Stimulated activated effector memory CD8-positive, alpha-beta T cell treated with anti-CD3 and anti-CD28 coated beads, Interleukin-12 subunit alpha, Interleukin-12 subunit beta, amount 100 ng/mL, for 72 hours (primary cell): Measurements from ENCODE around the gene TNFSF8.

Experiments
- ATAC-seq: fragments of 150-1000 bp; cut with Tn5 transposase; 2 replicates; pipeline ENCODE4 v1.10.0; 2021
- DNase-seq, 2 donors: peaks; one replicate each; pipeline ENCODE4 v3.0.0; 2021 to 2022; ENCODE audit warnings: low spot score in 2 of 2
- H3K27ac Mint-ChIP-seq: one replicate; pipeline ENCODE4 v1.8.0; 2022; ENCODE audit warnings: mild to moderate bottlenecking, mixed read lengths
- H3K36me3 Mint-ChIP-seq: one replicate; pipeline ENCODE4 v1.8.0; 2022; ENCODE audit warnings: mild to moderate bottlenecking, mixed read lengths
- H3K4me1 Mint-ChIP-seq: one replicate; pipeline ENCODE4 v1.8.0; 2022; ENCODE audit warnings: mixed read lengths
- H3K4me3 Mint-ChIP-seq: one replicate; pipeline ENCODE4 v1.8.0; 2022; ENCODE audit warnings: mild to moderate bottlenecking, mixed read lengths
- H3K9me3 Mint-ChIP-seq: one replicate; pipeline ENCODE4 v1.8.0; 2022; ENCODE audit warnings: mixed read lengths

TNFSF8 gene

GRCh38 chr9:114883709-114884108, 46.7 kb downstream of the TNFSF8 start:
- Mint-ChIP-seq H3K36me3 (no peaks in the 10 kb centered on the region), H3K9me3 (no peaks in the 10 kb centered on the region), H3K27ac (no peak overlapping the region), H3K4me1 (peaks cover 6% of the 10 kb centered on the region), H3K4me3 (no peak overlapping the region)
- DNase-seq, result no peak
- peak; percentile 36 for ATAC-seq

GRCh38 chr9:114880291-114880745, 50.1 kb downstream of the TNFSF8 start:
- DNase-seq (no peak), ATAC-seq (peak; percentile 51)
- Mint-ChIP-seq H3K27ac (no peak overlapping the region), H3K36me3 (no peaks in the 10 kb centered on the region), H3K4me1 (no peaks in the 10 kb centered on the region), H3K4me3 (no peak overlapping the region), H3K9me3 (peaks cover 9% of the 10 kb centered on the region)

- Mint-ChIP-seq H3K27ac (no peak overlapping the region), H3K36me3 (no peaks in the 10 kb centered on the region), H3K4me1 (no peaks in the 10 kb centered on the region), H3K9me3 (peaks cover 12% of the 10 kb centered on the region), H3K4me3 (no peak overlapping the region)
- DNase-seq, result no peak
- ATAC-seq, result no peak
Measured at GRCh38 chr9:114878879-114879564, 51.4 kb downstream of the TNFSF8 start.

GRCh38 chr9:114869845-114870244, 60.5 kb downstream of the TNFSF8 start:
- peaks cover 22% of the 10 kb centered on the region for H3K4me1 Mint-ChIP-seq
- H3K4me3 Mint-ChIP-seq, result no peak overlapping the region
- H3K9me3 Mint-ChIP-seq, result peaks cover 19% of the 10 kb centered on the region
- no peaks in the 10 kb centered on the region for H3K36me3 Mint-ChIP-seq
- peak overlapping the region; percentile 67 for H3K27ac Mint-ChIP-seq
- DNase-seq (no peak), ATAC-seq (no peak)

GRCh38 chr9:114869378-114869777, 61.0 kb downstream of the TNFSF8 start:
- DNase-seq, result no peak
- Mint-ChIP-seq H3K4me1 (peaks cover 22% of the 10 kb centered on the region), H3K4me3 (no peak overlapping the region), H3K9me3 (peaks cover 19% of the 10 kb centered on the region), H3K27ac (peak overlapping the region; percentile 67), H3K36me3 (no peaks in the 10 kb centered on the region)
- no peak for ATAC-seq

GRCh38 chr9:114867327-114867726, 63.1 kb downstream of the TNFSF8 start:
- ATAC-seq, result no peak
- Mint-ChIP-seq H3K36me3 (no peaks in the 10 kb centered on the region), H3K9me3 (peaks cover 11% of the 10 kb centered on the region), H3K27ac (no peak overlapping the region), H3K4me3 (no peak overlapping the region), H3K4me1 (peaks cover 16% of the 10 kb centered on the region)
- DNase-seq, result no peak

GRCh38 chr9:114864471-114864870, 65.9 kb downstream of the TNFSF8 start:
- DNase-seq (no peak), ATAC-seq (no peak)
- no peak overlapping the region for H3K4me3 Mint-ChIP-seq
- H3K4me1 Mint-ChIP-seq, result peaks cover 4% of the 10 kb centered on the region
- no peaks in the 10 kb centered on the region for H3K36me3 Mint-ChIP-seq
- peaks cover 2% of the 10 kb centered on the region for H3K9me3 Mint-ChIP-seq
- H3K27ac Mint-ChIP-seq, result peak overlapping the region; percentile 18

GRCh38 chr9:114861922-114862605, 68.3 kb downstream of the TNFSF8 start:
- H3K9me3 Mint-ChIP-seq, result no peaks in the 10 kb centered on the region
- DNase-seq (no peak), ATAC-seq (no peak)
- no peak overlapping the region for H3K4me3 Mint-ChIP-seq
- H3K27ac Mint-ChIP-seq, result no peak overlapping the region
- H3K36me3 Mint-ChIP-seq, result no peaks in the 10 kb centered on the region
- no peaks in the 10 kb centered on the region for H3K4me1 Mint-ChIP-seq

- H3K4me1 Mint-ChIP-seq, result no peaks in the 10 kb centered on the region
- H3K9me3 Mint-ChIP-seq, result no peaks in the 10 kb centered on the region
- no peak overlapping the region for H3K4me3 Mint-ChIP-seq
- no peak overlapping the region for H3K27ac Mint-ChIP-seq
- ATAC-seq (no peak), DNase-seq (no peak)
- H3K36me3 Mint-ChIP-seq, result no peaks in the 10 kb centered on the region
Measured at GRCh38 chr9:114861273-114861672, 69.1 kb downstream of the TNFSF8 start.

GRCh38 chr9:114860187-114860586, 70.2 kb downstream of the TNFSF8 start:
- ATAC-seq, result peak; percentile 59

GRCh38 chr9:114856942-114857315, 73.5 kb downstream of the TNFSF8 start:
- no peaks in the 10 kb centered on the region for H3K36me3 Mint-ChIP-seq

More at GRCh38 chr9:114860187-114860586, 70.2 kb downstream of the TNFSF8 start:
- Mint-ChIP-seq H3K4me1 (no peaks in the 10 kb centered on the region), H3K9me3 (no peaks in the 10 kb centered on the region), H3K4me3 (no peak overlapping the region), H3K36me3 (no peaks in the 10 kb centered on the region), H3K27ac (no peak overlapping the region)
- DNase-seq, result no peak

GRCh38 chr9:114856215-114856941, 74.0 kb downstream of the TNFSF8 start:
- H3K27ac Mint-ChIP-seq, result no peak overlapping the region
- H3K4me1 Mint-ChIP-seq, result peaks cover 2% of the 10 kb centered on the region
- no peak for DNase-seq
- no peaks in the 10 kb centered on the region for H3K36me3 Mint-ChIP-seq
- no peaks in the 10 kb centered on the region for H3K9me3 Mint-ChIP-seq
- no peak for ATAC-seq
- no peak overlapping the region for H3K4me3 Mint-ChIP-seq

More at GRCh38 chr9:114856942-114857315, 73.5 kb downstream of the TNFSF8 start:
- Mint-ChIP-seq H3K9me3 (no peaks in the 10 kb centered on the region), H3K27ac (no peak overlapping the region), H3K4me3 (no peak overlapping the region), H3K4me1 (no peaks in the 10 kb centered on the region)
- no peak for ATAC-seq
- DNase-seq, result no peak

GRCh38 chr9:114855488-114855887, 74.9 kb downstream of the TNFSF8 start:
- Mint-ChIP-seq H3K9me3 (no peaks in the 10 kb centered on the region), H3K4me3 (no peak overlapping the region), H3K4me1 (peaks cover 10% of the 10 kb centered on the region), H3K36me3 (no peaks in the 10 kb centered on the region), H3K27ac (no peak overlapping the region)
- ATAC-seq, result no peak
- DNase-seq, result no peak

GRCh38 chr9:114854736-114855355, 75.5 kb downstream of the TNFSF8 start:
- H3K4me3 Mint-ChIP-seq, result no peak overlapping the region
- no peak overlapping the region for H3K27ac Mint-ChIP-seq
- H3K9me3 Mint-ChIP-seq, result no peaks in the 10 kb centered on the region
- no peak for DNase-seq
- peaks cover 10% of the 10 kb centered on the region for H3K4me1 Mint-ChIP-seq
- no peaks in the 10 kb centered on the region for H3K36me3 Mint-ChIP-seq
- no peak for ATAC-seq

GRCh38 chr9:114853071-114853855, 77.1 kb downstream of the TNFSF8 start:
- no peak overlapping the region for H3K27ac Mint-ChIP-seq
- no peak for ATAC-seq
- no peaks in the 10 kb centered on the region for H3K9me3 Mint-ChIP-seq
- no peak overlapping the region for H3K4me3 Mint-ChIP-seq
- H3K4me1 Mint-ChIP-seq, result peaks cover 10% of the 10 kb centered on the region
- no peaks in the 10 kb centered on the region for H3K36me3 Mint-ChIP-seq
- no peak for DNase-seq
